CD4-positive, alpha-beta T cell treated with Interleukin-6 at 100 ng/mL for 8 hours (primary cell): Measurements from ENCODE around the gene GNAT1.

Experiments used
- DNase-seq: peaks from one replicate; pipeline ENCODE4 v3.0.0-alpha.2; 2020; ENCODE audit warnings: mixed read lengths, low spot score

Gene GNAT1

DNA sequence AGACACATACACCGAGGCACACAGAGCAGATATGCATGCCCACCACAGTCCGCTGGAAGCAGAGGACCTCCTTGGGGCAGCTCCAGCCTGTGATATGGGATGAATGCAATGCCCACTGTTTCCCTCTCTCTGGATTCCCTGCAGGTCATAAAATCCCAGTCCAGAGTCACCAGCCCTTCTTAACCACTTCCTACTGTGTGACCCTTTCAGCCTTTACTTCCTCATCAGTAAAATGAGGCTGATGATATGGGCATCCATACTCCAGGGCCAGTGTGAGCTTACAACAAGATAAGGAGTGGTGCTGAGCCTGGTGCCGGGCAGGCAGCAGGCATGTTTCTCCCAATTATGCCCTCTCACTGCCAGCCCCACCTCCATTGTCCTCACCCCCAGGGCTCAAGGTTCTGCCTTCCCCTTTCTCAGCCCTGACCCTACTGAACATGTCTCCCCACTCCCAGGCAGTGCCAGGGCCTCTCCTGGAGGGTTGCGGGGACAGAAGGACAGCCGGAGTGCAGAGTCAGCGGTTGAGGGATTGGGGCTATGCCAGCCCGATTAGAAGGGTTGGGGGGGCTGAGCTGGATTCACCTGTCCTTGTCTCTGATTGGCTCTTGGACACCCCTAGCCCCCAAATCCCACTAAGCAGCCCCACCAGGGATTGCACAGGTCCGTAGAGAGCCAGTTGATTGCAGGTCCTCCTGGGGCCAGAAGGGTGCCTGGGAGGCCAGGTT lies at the start of gene GNAT1:
Gene GNAT1 (plus strand): TSS at position 675 of the 725 bp plus-strand sequence. CDS start 116 bp downstream, outside the sequence.
- no peak for DNase-seq

DNA sequence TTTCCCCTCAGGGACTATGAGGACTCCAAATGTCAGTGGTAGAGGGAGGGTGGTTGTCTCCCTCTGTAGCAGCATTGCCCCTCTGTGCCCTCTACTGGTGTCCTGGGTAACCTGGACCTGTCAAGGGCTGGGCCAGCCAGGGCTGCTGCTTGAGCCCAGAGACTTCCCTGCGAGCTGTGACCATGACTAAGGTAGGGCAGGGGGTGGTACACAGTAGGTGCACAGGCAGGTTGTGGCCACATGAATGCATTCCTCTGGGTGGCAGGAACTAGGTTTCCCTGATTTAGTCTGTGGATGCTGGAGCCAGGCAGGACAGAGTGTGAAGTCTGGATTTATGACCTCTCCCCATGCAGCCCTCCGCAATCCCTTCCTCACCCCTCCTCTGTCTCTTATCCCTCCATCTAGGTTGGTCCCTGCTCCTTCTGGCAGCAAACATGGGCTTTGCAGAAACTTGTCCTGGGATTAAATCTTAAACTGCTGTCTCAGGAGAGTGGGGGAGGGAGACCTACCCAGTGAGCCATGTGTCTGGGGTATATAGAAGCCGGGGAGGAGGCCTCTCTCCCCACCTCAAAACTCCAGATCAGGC lies 45.0 kb upstream of the GNAT1 start:
- no peak for DNase-seq

GRCh38 chr3:50147016-50147415 lies 44.4 kb upstream of the GNAT1 start:
- no peak for DNase-seq

GRCh38 chr3:50147447-50147846 lies 44.0 kb upstream of the GNAT1 start:
- DNase-seq, result no peak

DNA sequence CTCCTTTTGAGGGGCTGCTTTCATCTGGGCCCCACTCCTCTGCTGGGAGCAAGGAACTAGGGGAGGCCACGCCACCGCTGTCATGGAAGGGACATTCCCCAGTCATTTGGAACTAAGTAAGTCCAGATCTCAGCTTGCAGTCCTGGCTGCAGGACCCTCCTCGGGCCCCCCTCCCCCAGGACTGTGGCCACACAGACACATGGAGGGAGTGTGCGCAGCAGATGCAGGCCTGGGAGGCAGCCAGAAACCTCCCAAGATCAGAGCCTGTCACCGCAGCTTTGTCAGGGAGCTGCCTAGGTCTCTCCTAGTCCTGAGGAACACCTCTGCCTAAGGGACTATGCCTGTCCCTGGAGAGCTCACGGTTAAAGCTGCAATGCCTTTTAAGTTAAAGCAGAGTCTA lies 43.5 kb upstream of the GNAT1 start:
- DNase-seq, result no peak

- no peak for DNase-seq
Observed at GRCh38 chr3:50150404-50150750, 41.0 kb upstream of the GNAT1 start.

DNA sequence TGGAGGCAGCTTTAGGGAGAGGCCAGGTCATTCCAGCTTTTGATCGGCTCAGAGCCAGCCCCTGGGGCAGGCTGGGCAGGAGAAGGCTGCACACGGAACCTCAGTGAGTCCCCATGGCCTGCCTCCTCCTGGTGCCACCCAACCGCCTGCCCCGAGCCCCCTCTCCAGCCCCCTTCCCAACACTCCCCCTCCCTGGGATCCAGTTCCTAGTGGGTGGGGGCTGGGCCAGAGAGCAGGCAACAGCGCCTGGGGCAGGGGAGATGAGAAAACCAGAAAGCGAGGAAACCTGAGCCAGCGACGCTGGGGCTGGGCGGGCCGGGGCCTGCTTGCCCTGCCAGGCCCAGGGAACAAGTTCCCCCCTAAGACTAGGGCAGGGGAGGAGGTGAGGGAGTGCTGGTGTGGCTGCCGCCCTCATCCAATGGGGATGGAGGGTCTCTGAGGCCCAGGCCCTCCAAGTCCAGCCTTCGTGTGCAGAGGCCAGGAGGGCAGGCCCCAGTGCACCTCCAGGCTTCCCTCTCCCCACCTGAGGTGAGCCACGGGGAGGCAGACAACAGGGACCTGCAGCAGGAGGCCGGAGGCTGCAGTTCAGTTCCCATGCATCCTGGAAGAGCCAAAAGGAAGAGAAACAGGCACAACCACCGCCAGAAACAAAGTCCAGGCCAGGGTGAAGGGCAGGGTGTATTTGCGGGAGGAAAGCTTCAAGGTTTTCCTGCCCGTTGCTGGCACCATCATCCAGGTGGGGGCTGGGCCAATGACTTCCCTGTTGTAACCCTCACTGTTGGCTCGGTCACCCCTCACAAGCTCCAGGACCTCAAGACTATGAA lies 40.3 kb upstream of the GNAT1 start:
- DNase-seq, result no peak

GRCh38 chr3:50151728-50152127 lies 39.7 kb upstream of the GNAT1 start:
- DNase-seq, result no peak

GRCh38 chr3:50153782-50154475 lies 37.5 kb upstream of the GNAT1 start:
- DNase-seq, result no peak

DNA sequence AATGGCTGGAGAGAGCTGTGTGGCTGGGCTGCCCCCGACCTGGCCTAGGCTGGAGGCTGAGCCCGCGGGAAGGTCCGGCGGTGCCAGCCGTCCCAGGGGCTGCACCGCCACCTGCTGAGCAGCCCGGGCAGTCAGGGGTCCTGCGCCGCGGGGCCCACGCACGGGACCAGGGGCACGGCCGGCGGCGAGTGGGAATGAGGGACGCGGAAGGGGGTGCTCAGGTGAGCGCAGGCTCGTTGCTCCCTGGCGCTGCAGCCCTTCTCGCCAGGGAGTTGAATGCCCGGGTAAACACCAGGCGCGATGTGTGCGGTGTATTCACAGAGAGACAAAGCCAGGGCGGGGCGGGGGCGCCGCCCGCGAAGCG lies 37.0 kb upstream of the GNAT1 start:
- DNase-seq, result no peak

GRCh38 chr3:50154840-50155490 lies 36.4 kb upstream of the GNAT1 start, which contains the start of gene SEMA3F:
Gene SEMA3F (plus strand): TSS chr3:50155324. CDS start chr3:50159623, 4,299 bp downstream.
- peak; percentile 61 for DNase-seq

GRCh38 chr3:50155491-50155878 lies 35.9 kb upstream of the GNAT1 start:
- DNase-seq, result no peak

DNA sequence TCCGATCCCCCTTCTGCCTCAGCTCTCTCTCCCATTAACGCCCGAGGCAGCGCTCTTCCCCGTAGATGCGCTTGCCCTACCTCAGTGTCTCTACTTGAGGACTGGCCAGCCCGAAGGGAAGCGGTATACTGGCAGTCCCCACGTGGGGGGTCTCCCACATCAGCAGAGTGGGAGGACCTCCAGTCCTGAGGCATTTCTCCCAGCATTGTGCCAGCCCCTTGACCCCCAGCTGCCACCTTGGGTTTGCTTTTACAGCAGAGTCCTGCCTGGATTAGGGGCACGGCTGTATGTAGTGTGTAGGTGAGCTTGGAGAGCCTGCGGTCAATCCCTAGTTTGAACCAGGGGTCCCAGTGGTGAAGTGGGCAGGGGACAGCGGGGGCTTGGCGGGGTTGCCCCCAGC lies 35.5 kb upstream of the GNAT1 start:
- DNase-seq, result no peak

DNA sequence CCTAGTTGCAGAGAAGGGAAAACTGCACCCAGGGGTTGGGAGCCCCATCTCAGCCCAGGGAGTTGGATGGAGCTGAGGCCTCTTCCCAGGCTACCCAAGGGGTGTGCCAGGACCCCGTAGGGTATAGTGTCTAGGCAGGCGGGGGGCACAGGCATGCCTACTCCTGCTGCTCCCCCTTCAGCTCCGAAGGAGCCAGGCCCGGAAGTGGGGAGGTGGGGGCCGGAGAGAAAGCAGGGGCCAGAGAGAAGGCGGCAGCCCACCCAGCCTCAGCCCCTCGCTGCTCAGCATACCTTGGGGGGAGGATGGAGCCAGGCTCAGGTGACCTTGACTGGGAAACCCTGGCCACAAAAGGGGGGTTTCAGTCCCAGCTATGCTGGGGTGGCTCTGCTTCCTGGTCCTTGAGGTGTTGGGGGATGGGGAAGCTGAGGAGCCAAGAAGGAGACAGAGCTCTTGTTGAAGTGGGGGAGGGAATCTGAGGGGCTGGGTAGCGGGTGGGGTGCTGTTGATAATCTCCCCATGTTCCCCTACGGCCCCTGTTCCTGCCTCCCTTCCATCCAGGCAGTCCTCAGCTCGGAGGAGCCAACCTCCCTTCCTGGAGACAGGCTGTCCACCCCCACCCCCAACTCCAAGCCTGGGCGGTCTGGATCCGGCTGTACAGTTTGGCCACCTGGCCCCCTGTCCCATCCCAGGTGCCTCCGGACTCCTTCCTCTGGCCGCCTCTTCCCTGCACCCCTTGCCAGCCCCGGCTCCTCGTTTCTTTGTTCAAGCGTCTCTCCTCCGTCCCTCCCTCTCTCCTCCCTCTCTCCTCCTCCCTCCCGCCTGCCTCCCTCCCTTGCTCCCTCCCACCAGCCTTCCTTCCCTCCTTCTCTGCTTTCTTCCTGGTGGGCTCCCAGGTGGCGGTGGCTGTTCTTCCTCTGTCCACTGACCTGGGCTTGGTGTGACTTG lies 34.6 kb upstream of the GNAT1 start:
- DNase-seq, result no peak

DNA sequence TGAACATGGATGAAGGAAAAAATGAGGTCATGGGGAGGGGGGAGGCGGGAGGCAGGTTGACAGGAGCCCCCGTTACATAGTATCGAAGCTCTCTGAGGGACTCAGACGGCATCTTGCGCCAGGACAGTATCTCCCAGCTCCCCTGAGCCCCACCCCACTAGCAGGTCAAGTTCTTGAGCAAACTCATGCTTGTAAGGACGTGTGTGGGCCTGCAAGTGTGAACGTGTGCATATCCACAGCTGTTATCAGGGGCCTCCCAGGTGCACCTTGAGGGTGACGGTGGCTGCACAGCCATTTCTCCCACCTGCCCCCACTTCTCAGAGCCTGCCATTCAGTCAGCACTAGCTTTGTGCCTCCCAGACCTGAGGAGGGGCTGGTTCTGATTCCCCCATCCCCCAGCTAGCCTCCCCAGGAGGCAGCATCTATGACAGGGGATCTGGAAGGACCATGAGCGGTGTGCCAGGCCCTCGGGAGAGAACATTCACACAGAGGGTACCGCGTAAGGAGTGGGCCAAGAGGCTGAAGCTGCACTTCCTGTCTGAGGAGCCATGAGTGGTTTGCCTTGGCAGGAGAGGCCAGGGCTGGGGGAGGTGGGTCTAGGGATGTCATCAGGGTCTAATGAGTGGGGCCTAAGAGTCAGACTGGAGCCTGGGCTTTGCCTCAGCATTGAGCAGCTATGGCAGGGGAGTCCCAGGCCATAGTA lies 33.4 kb upstream of the GNAT1 start:
- DNase-seq, result no peak

DNA sequence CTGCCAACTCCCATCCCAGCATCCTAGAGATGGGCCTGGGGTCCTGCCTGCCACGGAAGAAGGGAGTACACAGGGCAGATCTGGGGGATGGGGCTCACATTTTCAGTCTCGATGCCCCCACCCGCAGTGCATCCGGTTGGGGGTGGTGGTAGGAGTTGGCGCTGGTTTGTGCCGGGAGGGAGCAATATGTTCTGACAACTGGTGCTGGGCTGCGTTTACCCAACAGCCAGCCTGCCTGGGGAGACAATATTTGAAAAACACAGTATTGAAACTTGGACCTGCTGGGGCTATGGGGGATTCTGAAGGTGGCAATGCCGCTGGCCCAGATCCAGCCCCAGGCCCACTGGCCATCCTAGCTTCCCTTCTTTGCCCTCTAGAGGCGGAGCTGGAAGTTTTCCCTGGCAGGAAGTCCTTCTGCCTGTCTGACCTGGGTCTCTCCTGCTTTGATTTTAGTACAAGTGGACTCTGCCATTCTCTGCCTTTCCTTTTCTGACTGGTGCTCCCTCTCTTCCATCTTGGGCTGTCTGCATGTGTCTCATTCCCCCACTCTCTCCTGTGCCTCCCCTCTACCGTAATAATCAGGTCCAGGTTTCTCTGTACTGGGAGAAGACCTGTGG lies 32.8 kb upstream of the GNAT1 start:
- DNase-seq, result no peak

- DNase-seq, result no peak
Observed at GRCh38 chr3:50160561-50160983, 30.8 kb upstream of the GNAT1 start.

GRCh38 chr3:50161320-50161719 lies 30.1 kb upstream of the GNAT1 start:
- no peak for DNase-seq

DNA sequence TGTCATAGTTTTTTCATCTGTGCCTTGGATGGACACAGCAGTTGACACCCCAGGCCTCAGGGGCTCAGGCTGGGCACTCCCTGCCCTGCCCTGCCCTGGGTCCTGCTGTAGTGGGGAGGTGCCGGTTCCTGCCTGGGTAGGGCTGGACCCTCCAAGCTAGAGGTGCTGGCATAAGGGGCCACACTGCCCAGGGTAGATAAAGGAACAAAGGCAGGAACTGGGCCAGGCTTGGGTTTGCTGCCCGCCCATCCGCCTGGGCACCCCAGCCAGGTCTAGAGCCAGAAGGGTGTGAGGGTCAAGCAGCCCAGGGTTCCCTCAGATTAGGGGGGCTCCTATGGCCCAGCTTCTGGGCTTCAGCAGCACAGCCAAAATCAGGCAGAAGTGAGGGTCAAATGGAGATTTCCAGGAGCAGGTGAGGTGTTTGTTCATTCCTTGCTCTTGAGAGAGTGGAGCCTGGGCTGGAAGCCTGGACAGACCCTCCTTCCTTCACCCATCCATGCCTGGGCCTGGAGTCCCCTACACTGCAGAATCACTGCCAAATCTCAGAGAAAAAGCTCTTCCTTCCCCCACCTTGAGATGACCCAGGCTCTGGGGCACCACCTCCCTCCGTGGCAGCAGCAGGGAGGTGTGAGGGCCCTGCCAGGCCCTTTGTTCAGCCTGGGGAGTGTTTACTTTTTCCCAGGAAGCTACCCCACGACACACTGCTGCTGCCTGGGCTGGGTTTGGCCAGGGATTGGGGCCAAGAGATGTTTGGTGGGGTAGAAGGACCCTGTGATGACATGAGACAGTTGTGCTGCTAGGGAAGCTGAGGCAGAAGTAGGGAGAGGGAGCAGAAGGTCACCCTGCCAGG lies 29.2 kb upstream of the GNAT1 start:
- no peak for DNase-seq
